HepG2 (cell line): ENCODE data around the gene ATP4A. TPM values are rescaled to one million over a fixed set of nuclear protein-coding genes. Genes with fewer than 3 reads are reported as not detected.
A peak's percentile ranks its signal among the peaks of the same experiment; 100 is the strongest.

ENCODE experiments used
- ASH2L ChIP-seq: fragments of 300-600, 200-600 bp; sonication (generic); IDR thresholded peaks from 2 replicates; pipeline ENCODE4 v1.7.0; 2017; ENCODE audit warnings: low read depth, mild to moderate bottlenecking, moderate library complexity, mixed read lengths, low read length; ENCODE audit not compliant: insufficient read length
- CREB1 ChIP-seq, 2 experiments: fragments of 450-650 bp in 1 of 2; IDR thresholded peaks; 2 replicates each; pipeline ENCODE4 v1.6.1; 2016 to 2017; ENCODE audit warnings: control low read depth in 1 of 2, mild to moderate bottlenecking in 1 of 2, missing compliant biosample characterization in 1 of 2, missing genetic modification characterization in 1 of 2
- HNF4G ChIP-seq, 2 experiments: sonication (generic) in 1 of 2; formaldehyde crosslinking in 1 of 2; IDR thresholded peaks; 2 replicates each; pipeline versions ENCODE4 v1.4.0 to v1.6.1; 2011 to 2020; ENCODE audit warnings: borderline replicate concordance in 2 of 2, low read depth in 2 of 2, mild to moderate bottlenecking in 2 of 2, low read length in 1 of 2, missing genetic modification reagents in 1 of 2, moderate library complexity in 1 of 2
- ISX ChIP-seq: sonication (generic); formaldehyde crosslinking; conservative IDR thresholded peaks from 2 replicates; pipeline ENCODE4 v1.5.0; 2020; ENCODE audit warnings: missing genetic modification reagents
- KLF12 ChIP-seq: sonication (generic); formaldehyde crosslinking; IDR thresholded peaks from 2 replicates; pipeline ENCODE4 v1.4.0; 2020; ENCODE audit warnings: missing genetic modification reagents, borderline replicate concordance
- MBNL3 ChIP-seq: fragments of 250-450 bp; sonication (Bioruptor Pico); conservative IDR thresholded peaks from 2 replicates; pipeline ENCODE4 v1.8.0; 2022; ENCODE audit warnings: mild to moderate bottlenecking, inconsistent platforms
- NFKBIZ ChIP-seq: IDR thresholded peaks from 2 replicates; pipeline ENCODE4 v1.6.1; 2018; ENCODE audit warnings: missing genetic modification reagents, missing compliant biosample characterization
- REPIN1 ChIP-seq: sonication (generic); formaldehyde crosslinking; IDR thresholded peaks from 2 replicates; pipeline ENCODE4 v1.8.0; 2022; ENCODE audit warnings: missing genetic modification reagents, low read depth, mild to moderate bottlenecking, borderline replicate concordance
- RORA ChIP-seq: sonication (generic); formaldehyde crosslinking; IDR thresholded peaks from 2 replicates; pipeline ENCODE4 v1.5.0; 2020; ENCODE audit warnings: mild to moderate bottlenecking, missing genetic modification reagents, moderate library complexity
- ZNF24 ChIP-seq: fragments of 450-650 bp; IDR thresholded peaks from 2 replicates; pipeline ENCODE4 v1.6.1; 2017; ENCODE audit warnings: antibody characterized with exemption, mild to moderate bottlenecking
- ZNF317 ChIP-seq: sonication (generic); formaldehyde crosslinking; IDR thresholded peaks from 2 replicates; pipeline ENCODE4 v1.5.0; 2020; ENCODE audit warnings: mild to moderate bottlenecking, missing genetic modification reagents
- ZNF557 ChIP-seq: sonication (generic); formaldehyde crosslinking; IDR thresholded peaks from 2 replicates; pipeline ENCODE4 v1.4.0; 2020; ENCODE audit warnings: missing genetic modification reagents
- polyA plus RNA-seq, 8 experiments: library from polyadenylated mRNA; depleted of rRNA in 3 of 8; stranded (reverse) in 7 of 8; unstranded in 1 of 8; fragments of >200 nt; fragmentation: Illumina TruSeq in 4 of 8; extraction: Trizol in 4 of 8; gene quantifications; 2 replicates each; pipeline versions ENCODE4 v1.2.1 to v1.2.3, GENCODE V29; 2011 to 2016; ENCODE audit warnings: low read depth in 4 of 8, missing spikeins in 1 of 8, mixed read lengths in 1 of 8; ENCODE audit not compliant: insufficient read depth in 1 of 8
- total RNA-seq, 5 experiments: library from RNA; depleted of rRNA; stranded (reverse); fragments of >200 nt; fragmentation: Illumina TruSeq; extraction: Trizol; gene quantifications; 2 replicates each; pipeline ENCODE4 v1.2.3, GENCODE V29; 2016; ENCODE audit warnings: low read depth in 1 of 5
- TF ChIP-seq, protein P1 (sequence below): sonication (generic); formaldehyde crosslinking; IDR thresholded peaks from 2 replicates; pipeline ENCODE4 v1.5.1; 2020; ENCODE audit warnings: mild to moderate bottlenecking, missing genetic modification reagents, moderate library complexity
- TF ChIP-seq, protein P2 (sequence below): sonication (generic); formaldehyde crosslinking; IDR thresholded peaks from 2 replicates; pipeline ENCODE4 v1.4.0; 2020; ENCODE audit warnings: missing genetic modification reagents, borderline replicate concordance
- TF ChIP-seq, protein P3 (sequence below): sonication (generic); formaldehyde crosslinking; IDR thresholded peaks from 2 replicates; pipeline ENCODE4 v1.8.0; 2022; ENCODE audit warnings: mild to moderate bottlenecking, missing genetic modification reagents; ENCODE audit not compliant: insufficient replicate concordance
- TF ChIP-seq, protein P4 (sequence below): sonication (generic); formaldehyde crosslinking; IDR thresholded peaks from 2 replicates; pipeline ENCODE4 v1.5.0; 2020; ENCODE audit warnings: missing genetic modification reagents
- TF ChIP-seq, protein P5 (sequence below): sonication (generic); formaldehyde crosslinking; IDR thresholded peaks from 2 replicates; pipeline ENCODE4 v1.4.0; 2020; ENCODE audit warnings: missing genetic modification reagents

Gene ATP4A
- total and polyA plus RNA-seq, 2 of the 13 experiments (the other 11 are each of a cell fraction or from before 2014, with no cell fraction given), result 0.08 to 0.11 TPM

DNA sequence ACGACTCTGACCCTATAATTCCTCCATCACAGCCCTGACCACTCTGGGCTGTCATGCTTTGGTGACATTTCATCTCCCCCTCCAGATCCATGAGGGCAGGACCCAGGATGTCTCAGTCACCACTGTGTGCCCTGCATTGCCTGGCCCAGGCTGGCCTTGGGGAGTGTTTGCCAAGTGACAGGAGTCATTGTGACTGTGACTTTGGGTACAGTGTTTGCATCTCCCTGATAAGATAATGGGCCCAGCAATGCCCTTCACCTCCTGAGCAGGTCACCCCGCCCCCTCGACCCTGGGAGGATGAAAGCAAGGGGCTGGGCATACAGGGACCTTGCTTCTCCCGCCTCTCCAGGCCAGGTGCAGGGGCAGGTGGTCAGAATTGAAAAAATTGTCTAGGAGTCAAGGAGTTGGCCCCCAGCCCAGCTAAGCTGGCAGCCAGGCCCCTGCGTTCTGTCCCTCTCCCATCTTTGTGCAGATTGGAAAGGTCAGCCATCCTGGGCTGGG is 5.9 kb upstream of the ATP4A start (continued):
- TF ChIP-seq, protein P1, sequence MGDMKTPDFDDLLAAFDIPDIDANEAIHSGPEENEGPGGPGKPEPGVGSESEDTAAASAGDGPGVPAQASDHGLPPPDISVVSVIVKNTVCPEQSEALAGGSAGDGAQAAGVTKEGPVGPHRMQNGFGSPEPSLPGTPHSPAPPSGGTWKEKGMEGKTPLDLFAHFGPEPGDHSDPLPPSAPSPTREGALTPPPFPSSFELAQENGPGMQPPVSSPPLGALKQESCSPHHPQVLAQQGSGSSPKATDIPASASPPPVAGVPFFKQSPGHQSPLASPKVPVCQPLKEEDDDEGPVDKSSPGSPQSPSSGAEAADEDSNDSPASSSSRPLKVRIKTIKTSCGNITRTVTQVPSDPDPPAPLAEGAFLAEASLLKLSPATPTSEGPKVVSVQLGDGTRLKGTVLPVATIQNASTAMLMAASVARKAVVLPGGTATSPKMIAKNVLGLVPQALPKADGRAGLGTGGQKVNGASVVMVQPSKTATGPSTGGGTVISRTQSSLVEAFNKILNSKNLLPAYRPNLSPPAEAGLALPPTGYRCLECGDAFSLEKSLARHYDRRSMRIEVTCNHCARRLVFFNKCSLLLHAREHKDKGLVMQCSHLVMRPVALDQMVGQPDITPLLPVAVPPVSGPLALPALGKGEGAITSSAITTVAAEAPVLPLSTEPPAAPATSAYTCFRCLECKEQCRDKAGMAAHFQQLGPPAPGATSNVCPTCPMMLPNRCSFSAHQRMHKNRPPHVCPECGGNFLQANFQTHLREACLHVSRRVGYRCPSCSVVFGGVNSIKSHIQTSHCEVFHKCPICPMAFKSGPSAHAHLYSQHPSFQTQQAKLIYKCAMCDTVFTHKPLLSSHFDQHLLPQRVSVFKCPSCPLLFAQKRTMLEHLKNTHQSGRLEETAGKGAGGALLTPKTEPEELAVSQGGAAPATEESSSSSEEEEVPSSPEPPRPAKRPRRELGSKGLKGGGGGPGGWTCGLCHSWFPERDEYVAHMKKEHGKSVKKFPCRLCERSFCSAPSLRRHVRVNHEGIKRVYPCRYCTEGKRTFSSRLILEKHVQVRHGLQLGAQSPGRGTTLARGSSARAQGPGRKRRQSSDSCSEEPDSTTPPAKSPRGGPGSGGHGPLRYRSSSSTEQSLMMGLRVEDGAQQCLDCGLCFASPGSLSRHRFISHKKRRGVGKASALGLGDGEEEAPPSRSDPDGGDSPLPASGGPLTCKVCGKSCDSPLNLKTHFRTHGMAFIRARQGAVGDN, result peak; percentile 74
- TF ChIP-seq ISX (CRISPR knock-in tag) (no peak), HNF4G (IDR thresholded peaks at IDR 0.05; ENCODE audit: borderline replicate concordance, low read depth, low read length) (peak; percentile 62), HNF4G (CRISPR knock-in tag; IDR thresholded peaks at IDR 0.05; ENCODE audit: borderline replicate concordance, low read depth) (no peak), ZNF24 (no peak), RORA (CRISPR knock-in tag) (no peak), REPIN1 (CRISPR knock-in tag) (peak; percentile 89; the same call in 1 of the 2 replicates), MBNL3 (CRISPR knock-in tag) (no peak), NFKBIZ (no peak), ZNF317 (no peak), ZNF557 (no peak), ASH2L (no peak), CREB1 (IDR thresholded peaks at IDR 0.05) (no peak), CREB1 (CRISPR knock-in tag; IDR thresholded peaks at IDR 0.05) (0 out of 2 replicates have a peak, but pooled peaks have one; percentile 52), KLF12 (CRISPR knock-in tag) (no peak)
- TF ChIP-seq, protein P2, sequence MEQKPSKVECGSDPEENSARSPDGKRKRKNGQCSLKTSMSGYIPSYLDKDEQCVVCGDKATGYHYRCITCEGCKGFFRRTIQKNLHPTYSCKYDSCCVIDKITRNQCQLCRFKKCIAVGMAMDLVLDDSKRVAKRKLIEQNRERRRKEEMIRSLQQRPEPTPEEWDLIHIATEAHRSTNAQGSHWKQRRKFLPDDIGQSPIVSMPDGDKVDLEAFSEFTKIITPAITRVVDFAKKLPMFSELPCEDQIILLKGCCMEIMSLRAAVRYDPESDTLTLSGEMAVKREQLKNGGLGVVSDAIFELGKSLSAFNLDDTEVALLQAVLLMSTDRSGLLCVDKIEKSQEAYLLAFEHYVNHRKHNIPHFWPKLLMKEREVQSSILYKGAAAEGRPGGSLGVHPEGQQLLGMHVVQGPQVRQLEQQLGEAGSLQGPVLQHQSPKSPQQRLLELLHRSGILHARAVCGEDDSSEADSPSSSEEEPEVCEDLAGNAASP, result peak; percentile 99
- TF ChIP-seq, protein P3, sequence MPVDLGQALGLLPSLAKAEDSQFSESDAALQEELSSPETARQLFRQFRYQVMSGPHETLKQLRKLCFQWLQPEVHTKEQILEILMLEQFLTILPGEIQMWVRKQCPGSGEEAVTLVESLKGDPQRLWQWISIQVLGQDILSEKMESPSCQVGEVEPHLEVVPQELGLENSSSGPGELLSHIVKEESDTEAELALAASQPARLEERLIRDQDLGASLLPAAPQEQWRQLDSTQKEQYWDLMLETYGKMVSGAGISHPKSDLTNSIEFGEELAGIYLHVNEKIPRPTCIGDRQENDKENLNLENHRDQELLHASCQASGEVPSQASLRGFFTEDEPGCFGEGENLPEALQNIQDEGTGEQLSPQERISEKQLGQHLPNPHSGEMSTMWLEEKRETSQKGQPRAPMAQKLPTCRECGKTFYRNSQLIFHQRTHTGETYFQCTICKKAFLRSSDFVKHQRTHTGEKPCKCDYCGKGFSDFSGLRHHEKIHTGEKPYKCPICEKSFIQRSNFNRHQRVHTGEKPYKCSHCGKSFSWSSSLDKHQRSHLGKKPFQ (CRISPR knock-in tag), result no peak
- TF ChIP-seq, protein P4, sequence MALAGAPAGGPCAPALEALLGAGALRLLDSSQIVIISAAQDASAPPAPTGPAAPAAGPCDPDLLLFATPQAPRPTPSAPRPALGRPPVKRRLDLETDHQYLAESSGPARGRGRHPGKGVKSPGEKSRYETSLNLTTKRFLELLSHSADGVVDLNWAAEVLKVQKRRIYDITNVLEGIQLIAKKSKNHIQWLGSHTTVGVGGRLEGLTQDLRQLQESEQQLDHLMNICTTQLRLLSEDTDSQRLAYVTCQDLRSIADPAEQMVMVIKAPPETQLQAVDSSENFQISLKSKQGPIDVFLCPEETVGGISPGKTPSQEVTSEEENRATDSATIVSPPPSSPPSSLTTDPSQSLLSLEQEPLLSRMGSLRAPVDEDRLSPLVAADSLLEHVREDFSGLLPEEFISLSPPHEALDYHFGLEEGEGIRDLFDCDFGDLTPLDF, result peak; percentile 37; the same call in 1 of the 2 replicates
- TF ChIP-seq, protein P5, sequence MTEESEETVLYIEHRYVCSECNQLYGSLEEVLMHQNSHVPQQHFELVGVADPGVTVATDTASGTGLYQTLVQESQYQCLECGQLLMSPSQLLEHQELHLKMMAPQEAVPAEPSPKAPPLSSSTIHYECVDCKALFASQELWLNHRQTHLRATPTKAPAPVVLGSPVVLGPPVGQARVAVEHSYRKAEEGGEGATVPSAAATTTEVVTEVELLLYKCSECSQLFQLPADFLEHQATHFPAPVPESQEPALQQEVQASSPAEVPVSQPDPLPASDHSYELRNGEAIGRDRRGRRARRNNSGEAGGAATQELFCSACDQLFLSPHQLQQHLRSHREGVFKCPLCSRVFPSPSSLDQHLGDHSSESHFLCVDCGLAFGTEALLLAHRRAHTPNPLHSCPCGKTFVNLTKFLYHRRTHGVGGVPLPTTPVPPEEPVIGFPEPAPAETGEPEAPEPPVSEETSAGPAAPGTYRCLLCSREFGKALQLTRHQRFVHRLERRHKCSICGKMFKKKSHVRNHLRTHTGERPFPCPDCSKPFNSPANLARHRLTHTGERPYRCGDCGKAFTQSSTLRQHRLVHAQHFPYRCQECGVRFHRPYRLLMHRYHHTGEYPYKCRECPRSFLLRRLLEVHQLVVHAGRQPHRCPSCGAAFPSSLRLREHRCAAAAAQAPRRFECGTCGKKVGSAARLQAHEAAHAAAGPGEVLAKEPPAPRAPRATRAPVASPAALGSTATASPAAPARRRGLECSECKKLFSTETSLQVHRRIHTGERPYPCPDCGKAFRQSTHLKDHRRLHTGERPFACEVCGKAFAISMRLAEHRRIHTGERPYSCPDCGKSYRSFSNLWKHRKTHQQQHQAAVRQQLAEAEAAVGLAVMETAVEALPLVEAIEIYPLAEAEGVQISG, result 0 out of 2 replicates have a peak, but pooled peaks have one; percentile 29
